Adrenal gland (tissue), 12 donors: ENCODE results near the gene SART3. TPM values are rescaled to one million over a fixed set of nuclear protein-coding genes. Genes with fewer than 3 reads are reported as not detected.
A peak's percentile ranks its signal among the peaks of the same experiment; 100 is the strongest.

Experiments used
- DNase-seq, 7 donors: peaks; one replicate each; pipeline ENCODE4 v3.0.0-alpha.2; 2019 to 2020
- H3K27ac ChIP-seq, 5 donors: fragments of 200-600 bp; sonication (generic) in 4 of 5; 1 replicate in 3 of 5; 2 replicates in 2 of 5; pipeline versions ENCODE4 v1.5.1 to v1.8.0; 2016 to 2020; ENCODE audit warnings: mild to moderate bottlenecking in 1 of 5
- H3K27me3 ChIP-seq: fragments of 200-600 bp; 2 replicates; pipeline ENCODE4 v1.8.0; 2021
- H3K36me3 ChIP-seq, 2 donors: fragments of 200-600 bp; replicated peaks in 1 of 2; 1 replicate in 1 of 2; 2 replicates in 1 of 2; pipeline versions ENCODE4 v1.5.1 to v1.8.0; 2018 to 2022
- H3K4me1 ChIP-seq, 2 donors: fragments of 200-600 bp; replicated peaks in 1 of 2; 1 replicate in 1 of 2; 2 replicates in 1 of 2; pipeline versions ENCODE4 v1.5.1 to v1.8.0; 2018 to 2021
- H3K4me3 ChIP-seq, 4 donors: fragments of 200-600 bp; sonication (generic) in 3 of 4; one replicate each; pipeline ENCODE4 v1.5.1; 2016 to 2018
- H3K9me3 ChIP-seq, 3 donors: fragments of 200-600 bp; sonication (generic) in 1 of 3; replicated peaks in 1 of 3; 1 replicate in 2 of 3; 2 replicates in 1 of 3; pipeline versions ENCODE4 v1.5.1 to v1.8.0; 2016 to 2021
- CTCF ChIP-seq, 6 experiments: fragments of 450-650 bp in 4 of 6; fragments of 200-600 bp in 2 of 6; sonication (generic) in 1 of 6; IDR thresholded peaks; 1 replicate in 5 of 6; 2 replicates in 1 of 6; pipeline versions ENCODE4 v1.5.1 to v1.8.0; 2016 to 2021; ENCODE audit warnings: antibody characterized with exemption in 6 of 6, mild to moderate bottlenecking in 2 of 6, moderate library complexity in 1 of 6
- POLR2A ChIP-seq, 2 donors: fragments of 450-650 bp; IDR thresholded peaks; one replicate each; pipeline ENCODE4 v1.6.1; 2017; ENCODE audit warnings: antibody characterized with exemption in 2 of 2, mild to moderate bottlenecking in 2 of 2, moderate library complexity in 1 of 2
- WGBS, 4 donors: extraction: QIAGEN DNeasy Blood & Tissue Kit in 2 of 4; methylation state at CpG; one replicate each; pipeline versions ENCODE4 v1.1.5 to v1.1.7; 2013 to 2017; 5-methylcytosine and 5-hydroxymethylcytosine counted together
- intact Hi-C, 2 donors: fragments of 100-400 bp; cut with DNase I; formaldehyde crosslinking; loops; one replicate each; pipeline versions ENCODE4 v1.14.1 to v1.15.0; 2022 to 2023
- polyA plus RNA-seq, 3 donors: library from polyadenylated mRNA; stranded (reverse); fragments of 200-250 nt in 2 of 3; fragments of 350-450 nt in 1 of 3; fragmentation: Illumina TruSeq in 1 of 3; extraction: RNeasy Lipid Tissue Mini Kit (QIAGEN cat#74804) in 1 of 3; gene quantifications; one replicate each; pipeline ENCODE4 v1.2.3, GENCODE V29; 2013 to 2014
- total RNA-seq, 9 donors: library from RNA; depleted of rRNA in 4 of 9; stranded (reverse); fragments of >200 nt in 4 of 9; fragments of 120-200 nt in 1 of 9; fragmentation: NEBNext Ultra II Directional in 1 of 9; extraction: Animal tissue kit (Norgen Biotek cat#: 25700) in 1 of 9; gene quantifications; one replicate each; pipeline versions ENCODE4 v1.1.0 to v1.2.4, GENCODE V29; 2013 to 2023
- donor health status: healthy with polysubstance abuse.
- donor health status: Bipolar disorder and iron deficiency.
- donor health status: DM: yes; HTN: yes; CAD: no.
- donor health status: DM: no; HTN: no; CAD: no.
- donor health status: DM: no; HTN: no; CAD: no.
- donor health status: DM: yes; HTN: yes; CAD: no.

SART3 gene
- total and polyA plus RNA-seq, 12 donors: 27.5 to 79.3 (median 39.7) TPM

- Histone ChIP-seq H3K4me3 (no peak overlapping the region), H3K27ac (peak overlapping the region in 2 of 5 donors; percentile 12 to 25), H3K9me3 (no peaks in the 10 kb centered on the region), H3K4me1 (no peaks in the 10 kb centered on the region), H3K27me3 (no peaks in the 10 kb centered on the region), H3K36me3 (peaks cover 0 to 85% of the 10 kb centered on the region in 2 donors)
- TF ChIP-seq POLR2A (IDR thresholded peaks at IDR 0.05) (no peak), CTCF (IDR thresholded peaks at IDR 0.05) (no peak)
- 77 to 93% (median 84%) methylated on average over 6 of the region's 6 CpGs for WGBS, 4 donors
- DNase-seq: no peak
- intact Hi-C loops: no loop called here
These were observed 33.8 kb downstream of the SART3 start for GRCh38 chr12:108527166-108527496.

- WGBS, 4 donors: 81 to 85% (median 81%) methylated on average over 10 of the region's 10 CpGs
- TF ChIP-seq POLR2A (IDR thresholded peaks at IDR 0.05) (no peak), CTCF (IDR thresholded peaks at IDR 0.05) (no peak)
- peak in 1 of 7 donors; percentile 69 for DNase-seq
These were observed 34.3 kb downstream of the SART3 start for GRCh38 chr12:108526482-108527165.

GRCh38 chr12:108525681-108526080, 35.3 kb downstream of the SART3 start:
- TF ChIP-seq CTCF (IDR thresholded peaks at IDR 0.05) (no peak), POLR2A (IDR thresholded peaks at IDR 0.05) (no peak)
- Histone ChIP-seq H3K4me3 (no peak overlapping the region), H3K36me3 (peaks cover 0 to 85% of the 10 kb centered on the region in 2 donors), H3K4me1 (no peaks in the 10 kb centered on the region), H3K27me3 (no peaks in the 10 kb centered on the region), H3K27ac (peak overlapping the region in 2 of 5 donors; percentile 27 to 54), H3K9me3 (no peaks in the 10 kb centered on the region)
- 64 to 80% (median 80%) methylated on average over 5 of the region's 5 CpGs for WGBS, 4 donors
- intact Hi-C loops: no loop called here
- DNase-seq: peak in 2 of 7 donors; percentile 45 to 49

More at GRCh38 chr12:108526482-108527165, 34.3 kb downstream of the SART3 start:
- Histone ChIP-seq H3K27ac (peak overlapping the region in 2 of 5 donors; percentile 25 to 54), H3K9me3 (no peaks in the 10 kb centered on the region), H3K4me1 (no peaks in the 10 kb centered on the region), H3K27me3 (no peaks in the 10 kb centered on the region), H3K36me3 (peaks cover 0 to 85% of the 10 kb centered on the region in 2 donors), H3K4me3 (no peak overlapping the region)
- intact Hi-C loops: no loop called here

- Histone ChIP-seq H3K4me1 (no peaks in the 10 kb centered on the region), H3K9me3 (no peaks in the 10 kb centered on the region), H3K4me3 (no peak overlapping the region), H3K36me3 (peaks cover 0 to 85% of the 10 kb centered on the region in 2 donors), H3K27me3 (no peaks in the 10 kb centered on the region), H3K27ac (no peak overlapping the region)
- no peak for DNase-seq
- intact Hi-C loops: no loop called here
- 88 to 92% (median 91%) methylated on average over 9 to 14 of the region's 14 CpGs for WGBS, 4 donors
- TF ChIP-seq CTCF (IDR thresholded peaks at IDR 0.05): no peak
- no peak for TF ChIP-seq POLR2A (IDR thresholded peaks at IDR 0.05)
These were observed 37.6 kb downstream of the SART3 start for GRCh38 chr12:108523365-108523764.
